C4-2B (cell line): Measurements from ENCODE around the gene C2CD2L.

ENCODE experiments used
- CTCF ChIP-seq: fragments of 450-650 bp; conservative IDR thresholded peaks from 2 replicates; pipeline ENCODE4 v1.5.1; 2017; ENCODE audit warnings: mild to moderate bottlenecking
- ZFX ChIP-seq: fragments of 450-650 bp; IDR thresholded peaks from 2 replicates; pipeline ENCODE4 v1.6.1; 2017

DNA sequence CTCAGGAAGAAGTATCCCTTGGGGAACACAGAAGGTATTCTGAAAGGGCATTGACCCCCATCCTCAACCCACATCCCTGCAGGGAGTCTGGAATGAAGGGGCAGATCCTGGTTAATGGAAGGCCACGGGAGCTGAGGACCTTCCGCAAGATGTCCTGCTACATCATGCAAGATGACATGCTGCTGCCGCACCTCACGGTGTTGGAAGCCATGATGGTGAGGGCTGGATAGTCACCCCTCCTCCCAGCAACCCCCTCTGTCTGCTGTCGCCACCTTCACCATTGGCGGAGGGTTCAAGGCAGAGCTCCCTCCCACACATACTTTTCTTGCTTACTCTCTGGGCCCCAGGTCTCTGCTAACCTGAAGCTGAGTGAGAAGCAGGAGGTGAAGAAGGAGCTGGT, 47.0 kb downstream of the C2CD2L start:
- no peak for TF ChIP-seq CTCF
- TF ChIP-seq ZFX = no peak
